Left hindlimb (tissue), 1 donor: Measurements from ENCODE around the gene INPP5A.

Source experiments
- DNase-seq: peaks from one replicate; pipeline ENCODE4 v3.0.0-alpha.2; 2018

INPP5A gene

GRCh38 chr10:132536877-132537683, 507 bp upstream of the INPP5A start:
- peak; percentile 100 for DNase-seq

GRCh38 chr10:132538031-132538789, 623 bp downstream of the INPP5A start:
- DNase-seq: no peak

GRCh38 chr10:132538790-132539421, 1.3 kb downstream of the INPP5A start:
- DNase-seq: no peak

- DNase-seq: no peak
Observed at GRCh38 chr10:132539431-132539839, 1.8 kb downstream of the INPP5A start.

GRCh38 chr10:132539894-132540293, 2.3 kb downstream of the INPP5A start:
- no peak for DNase-seq

GRCh38 chr10:132540456-132540855, 2.9 kb downstream of the INPP5A start:
- DNase-seq: no peak

- no peak for DNase-seq
Observed at GRCh38 chr10:132541129-132541528, 3.5 kb downstream of the INPP5A start.

GRCh38 chr10:132541601-132542011, 4.0 kb downstream of the INPP5A start:
- no peak for DNase-seq

- DNase-seq: no peak
Observed at GRCh38 chr10:132542086-132542775, 4.6 kb downstream of the INPP5A start.

- DNase-seq: no peak
Observed at GRCh38 chr10:132542819-132543218, 5.2 kb downstream of the INPP5A start.

- DNase-seq: no peak
Observed at GRCh38 chr10:132543916-132544743, 6.5 kb downstream of the INPP5A start.

- no peak for DNase-seq
Observed at GRCh38 chr10:132544744-132545658, 7.4 kb downstream of the INPP5A start.

GRCh38 chr10:132545659-132546367, 8.2 kb downstream of the INPP5A start:
- DNase-seq: no peak

- no peak for DNase-seq
Observed at GRCh38 chr10:132546567-132547420, 9.2 kb downstream of the INPP5A start.

- no peak for DNase-seq
Observed at GRCh38 chr10:132547421-132547861, 9.9 kb downstream of the INPP5A start.

GRCh38 chr10:132548106-132548823, 10.7 kb downstream of the INPP5A start:
- DNase-seq: no peak

- no peak for DNase-seq
Observed at GRCh38 chr10:132548869-132549268, 11.3 kb downstream of the INPP5A start.

GRCh38 chr10:132549371-132549770, 11.8 kb downstream of the INPP5A start:
- no peak for DNase-seq
